Activated naive CD8-positive, alpha-beta T cell treated with anti-CD3 and anti-CD28 coated beads, Interleukin-2, amount 50 U/mL, for 24 hours (primary cell): ENCODE data around the gene UBE2E2.

ENCODE experiments used
- ATAC-seq: fragments of 150-1000 bp; cut with Tn5 transposase; one replicate; pipeline ENCODE4 v1.10.0; 2021
- DNase-seq: peaks from one replicate; pipeline ENCODE4 v3.0.0; 2021
- H3K27ac Mint-ChIP-seq: one replicate; pipeline ENCODE4 v1.8.0; 2021; ENCODE audit warnings: mild to moderate bottlenecking, mixed read lengths
- H3K27me3 Mint-ChIP-seq: one replicate; pipeline ENCODE4 v1.8.0; 2021; ENCODE audit warnings: mixed read lengths
- H3K36me3 Mint-ChIP-seq: one replicate; pipeline ENCODE4 v1.8.0; 2021; ENCODE audit warnings: low read depth, mixed read lengths
- H3K4me1 Mint-ChIP-seq: one replicate; pipeline ENCODE4 v1.8.0; 2021; ENCODE audit warnings: mixed read lengths
- H3K4me3 Mint-ChIP-seq: one replicate; pipeline ENCODE4 v1.8.0; 2021; ENCODE audit warnings: mild to moderate bottlenecking, moderate library complexity, mixed read lengths
- H3K9me3 Mint-ChIP-seq: one replicate; pipeline ENCODE4 v1.8.0; 2021; ENCODE audit warnings: mixed read lengths

UBE2E2 gene

GRCh38 chr3:23446301-23446700 lies 243.2 kb downstream of the UBE2E2 start:
- H3K9me3 Mint-ChIP-seq = no peaks in the 10 kb centered on the region
- ATAC-seq (no peak), DNase-seq (no peak)
- H3K4me1 Mint-ChIP-seq = peaks cover 39% of the 10 kb centered on the region
- no peak overlapping the region for H3K4me3 Mint-ChIP-seq
- no peak overlapping the region for H3K27ac Mint-ChIP-seq
- H3K27me3 Mint-ChIP-seq = no peaks in the 10 kb centered on the region
- H3K36me3 Mint-ChIP-seq = peaks cover 2% of the 10 kb centered on the region

- H3K27ac Mint-ChIP-seq = no peak overlapping the region
- H3K27me3 Mint-ChIP-seq = no peaks in the 10 kb centered on the region
- no peak overlapping the region for H3K4me3 Mint-ChIP-seq
- peaks cover 2% of the 10 kb centered on the region for H3K36me3 Mint-ChIP-seq
- H3K9me3 Mint-ChIP-seq = no peaks in the 10 kb centered on the region
- H3K4me1 Mint-ChIP-seq = peaks cover 19% of the 10 kb centered on the region
- no peak for DNase-seq
- no peak for ATAC-seq
Observed at GRCh38 chr3:23448998-23449537, 245.9 kb downstream of the UBE2E2 start.

GRCh38 chr3:23450051-23450450 lies 246.9 kb downstream of the UBE2E2 start:
- H3K27ac Mint-ChIP-seq = no peak overlapping the region
- H3K4me1 Mint-ChIP-seq = peaks cover 19% of the 10 kb centered on the region
- peaks cover 2% of the 10 kb centered on the region for H3K36me3 Mint-ChIP-seq
- no peak for DNase-seq
- no peak for ATAC-seq
- H3K9me3 Mint-ChIP-seq = no peaks in the 10 kb centered on the region
- H3K27me3 Mint-ChIP-seq = no peaks in the 10 kb centered on the region
- H3K4me3 Mint-ChIP-seq = no peak overlapping the region

- H3K4me3 Mint-ChIP-seq = no peak overlapping the region
- no peak for ATAC-seq
Observed at GRCh38 chr3:23450806-23451205, 247.7 kb downstream of the UBE2E2 start.

GRCh38 chr3:23452408-23452807 lies 249.3 kb downstream of the UBE2E2 start:
- H3K4me1 Mint-ChIP-seq = peaks cover 17% of the 10 kb centered on the region
- H3K27me3 Mint-ChIP-seq = no peaks in the 10 kb centered on the region
- H3K27ac Mint-ChIP-seq = no peak overlapping the region
- ATAC-seq (no peak), DNase-seq (no peak)
- H3K36me3 Mint-ChIP-seq = peaks cover 6% of the 10 kb centered on the region
- H3K9me3 Mint-ChIP-seq = peaks cover 8% of the 10 kb centered on the region
- H3K4me3 Mint-ChIP-seq = no peak overlapping the region

More at GRCh38 chr3:23450806-23451205, 247.7 kb downstream of the UBE2E2 start:
- Mint-ChIP-seq H3K9me3 (peaks cover 2% of the 10 kb centered on the region), H3K27ac (no peak overlapping the region), H3K36me3 (no peaks in the 10 kb centered on the region), H3K27me3 (no peaks in the 10 kb centered on the region), H3K4me1 (peaks cover 19% of the 10 kb centered on the region)
- DNase-seq = no peak

GRCh38 chr3:23455084-23455483 lies 252.0 kb downstream of the UBE2E2 start:
- DNase-seq (no peak), ATAC-seq (no peak)
- H3K36me3 Mint-ChIP-seq = peaks cover 6% of the 10 kb centered on the region
- no peak overlapping the region for H3K4me3 Mint-ChIP-seq
- H3K4me1 Mint-ChIP-seq = peaks cover 8% of the 10 kb centered on the region
- no peak overlapping the region for H3K27ac Mint-ChIP-seq
- H3K27me3 Mint-ChIP-seq = no peaks in the 10 kb centered on the region
- peaks cover 14% of the 10 kb centered on the region for H3K9me3 Mint-ChIP-seq

- no peak overlapping the region for H3K4me3 Mint-ChIP-seq
- H3K9me3 Mint-ChIP-seq = peaks cover 14% of the 10 kb centered on the region
- no peaks in the 10 kb centered on the region for H3K27me3 Mint-ChIP-seq
- ATAC-seq (no peak), DNase-seq (no peak)
- peaks cover 6% of the 10 kb centered on the region for H3K36me3 Mint-ChIP-seq
- peaks cover 8% of the 10 kb centered on the region for H3K4me1 Mint-ChIP-seq
- no peak overlapping the region for H3K27ac Mint-ChIP-seq
Observed at GRCh38 chr3:23455775-23456174, 252.6 kb downstream of the UBE2E2 start.

GRCh38 chr3:23457697-23458096 lies 254.6 kb downstream of the UBE2E2 start:
- no peaks in the 10 kb centered on the region for H3K27me3 Mint-ChIP-seq
- no peak overlapping the region for H3K4me3 Mint-ChIP-seq
- no peak overlapping the region for H3K27ac Mint-ChIP-seq
- H3K36me3 Mint-ChIP-seq = peaks cover 6% of the 10 kb centered on the region
- H3K4me1 Mint-ChIP-seq = peaks cover 8% of the 10 kb centered on the region
- peaks cover 14% of the 10 kb centered on the region for H3K9me3 Mint-ChIP-seq
- DNase-seq (no peak), ATAC-seq (no peak)

- H3K36me3 Mint-ChIP-seq = peaks cover 6% of the 10 kb centered on the region
Observed at GRCh38 chr3:23459465-23459864, 256.3 kb downstream of the UBE2E2 start.

GRCh38 chr3:23459889-23460546 lies 256.9 kb downstream of the UBE2E2 start:
- DNase-seq = no peak
- Mint-ChIP-seq H3K4me3 (no peak overlapping the region), H3K9me3 (peaks cover 14% of the 10 kb centered on the region), H3K4me1 (peaks cover 6% of the 10 kb centered on the region), H3K27ac (no peak overlapping the region), H3K27me3 (no peaks in the 10 kb centered on the region), H3K36me3 (peaks cover 6% of the 10 kb centered on the region)
- no peak for ATAC-seq

More at GRCh38 chr3:23459465-23459864, 256.3 kb downstream of the UBE2E2 start:
- H3K4me1 Mint-ChIP-seq = peaks cover 8% of the 10 kb centered on the region
- H3K27ac Mint-ChIP-seq = no peak overlapping the region
- H3K9me3 Mint-ChIP-seq = peaks cover 14% of the 10 kb centered on the region
- no peak for DNase-seq
- ATAC-seq = no peak
- no peaks in the 10 kb centered on the region for H3K27me3 Mint-ChIP-seq
- no peak overlapping the region for H3K4me3 Mint-ChIP-seq

GRCh38 chr3:23461069-23461468 lies 257.9 kb downstream of the UBE2E2 start:
- Mint-ChIP-seq H3K27ac (no peak overlapping the region), H3K36me3 (peaks cover 5% of the 10 kb centered on the region), H3K9me3 (peaks cover 10% of the 10 kb centered on the region), H3K4me3 (no peak overlapping the region), H3K27me3 (no peaks in the 10 kb centered on the region), H3K4me1 (peaks cover 6% of the 10 kb centered on the region)
- DNase-seq (no peak), ATAC-seq (no peak)

GRCh38 chr3:23463791-23464190 lies 260.7 kb downstream of the UBE2E2 start:
- H3K27ac Mint-ChIP-seq = no peak overlapping the region
- peaks cover 9% of the 10 kb centered on the region for H3K9me3 Mint-ChIP-seq
- no peak for DNase-seq
- no peaks in the 10 kb centered on the region for H3K27me3 Mint-ChIP-seq
- no peak overlapping the region for H3K4me3 Mint-ChIP-seq
- no peak for ATAC-seq
- no peaks in the 10 kb centered on the region for H3K4me1 Mint-ChIP-seq
- H3K36me3 Mint-ChIP-seq = peaks cover 6% of the 10 kb centered on the region

GRCh38 chr3:23465569-23465968 lies 262.4 kb downstream of the UBE2E2 start:
- Mint-ChIP-seq H3K4me3 (no peak overlapping the region), H3K9me3 (peaks cover 12% of the 10 kb centered on the region), H3K4me1 (no peaks in the 10 kb centered on the region), H3K27ac (no peak overlapping the region), H3K36me3 (peaks cover 6% of the 10 kb centered on the region), H3K27me3 (no peaks in the 10 kb centered on the region)
- DNase-seq = no peak
- ATAC-seq = no peak

GRCh38 chr3:23468203-23468602 lies 265.1 kb downstream of the UBE2E2 start:
- peaks cover 12% of the 10 kb centered on the region for H3K9me3 Mint-ChIP-seq
- H3K4me3 Mint-ChIP-seq = no peak overlapping the region
- no peak overlapping the region for H3K27ac Mint-ChIP-seq
- no peak for DNase-seq
- peaks cover 6% of the 10 kb centered on the region for H3K36me3 Mint-ChIP-seq
- no peaks in the 10 kb centered on the region for H3K4me1 Mint-ChIP-seq
- H3K27me3 Mint-ChIP-seq = no peaks in the 10 kb centered on the region
- ATAC-seq = no peak

- Mint-ChIP-seq H3K4me3 (no peak overlapping the region), H3K4me1 (peaks cover 12% of the 10 kb centered on the region), H3K27ac (no peak overlapping the region), H3K36me3 (peaks cover 23% of the 10 kb centered on the region), H3K9me3 (peaks cover 19% of the 10 kb centered on the region), H3K27me3 (no peaks in the 10 kb centered on the region)
- no peak for DNase-seq
- ATAC-seq = peak; percentile 81
Observed at GRCh38 chr3:23474580-23475357, 271.6 kb downstream of the UBE2E2 start.
